Parathyroid adenoma (tissue), 2 donors: ENCODE data around the gene DDIT4.

ENCODE experiments used
- H2AFZ ChIP-seq: fragments of 300-600 bp; sonication (generic); one replicate; pipeline ENCODE4 v1.7.0; 2017; ENCODE audit warnings: antibody characterized with exemption, mild to moderate bottlenecking
- H3K27ac ChIP-seq: fragments of 300-600 bp; sonication (generic); one replicate; pipeline ENCODE4 v1.7.0; 2017
- H3K27me3 ChIP-seq: fragments of 300-600 bp; sonication (generic); one replicate; pipeline ENCODE4 v1.7.0; 2017; ENCODE audit warnings: low read length; ENCODE audit not compliant: control insufficient read depth, insufficient read depth
- H3K36me3 ChIP-seq: fragments of 300-600 bp; sonication (generic); one replicate; pipeline ENCODE4 v1.7.0; 2017; ENCODE audit warnings: low read length; ENCODE audit not compliant: control insufficient read depth, insufficient read depth
- H3K4me1 ChIP-seq: fragments of 300-600 bp; sonication (generic); one replicate; pipeline ENCODE4 v1.7.0; 2017; ENCODE audit warnings: control low read depth
- H3K4me2 ChIP-seq: fragments of 300-600 bp; sonication (generic); one replicate; pipeline ENCODE4 v1.7.0; 2017; ENCODE audit warnings: low read length
- H3K4me3 ChIP-seq: fragments of 300-600 bp; sonication (generic); one replicate; pipeline ENCODE4 v1.7.0; 2017; ENCODE audit warnings: low read depth, low read length
- H3K79me2 ChIP-seq: fragments of 300-600 bp; sonication (generic); one replicate; pipeline ENCODE4 v1.7.0; 2017; ENCODE audit warnings: control low read depth
- H3K9ac ChIP-seq: fragments of 300-600 bp; sonication (generic); one replicate; pipeline ENCODE4 v1.7.0; 2017; ENCODE audit warnings: mild to moderate bottlenecking
- H3K9me3 ChIP-seq: fragments of 300-600 bp; sonication (generic); one replicate; pipeline ENCODE4 v1.7.0; 2017; ENCODE audit warnings: low read length; ENCODE audit not compliant: control insufficient read depth
- TF ChIP-seq, protein P1 (sequence below): fragments of 300-600 bp; sonication (generic); IDR thresholded peaks from one replicate; pipeline ENCODE4 v1.7.0; 2017; ENCODE audit warnings: antibody characterized with exemption, mild to moderate bottlenecking
- donor health status: primary hyperparathyroidism.

Gene DDIT4

DNA sequence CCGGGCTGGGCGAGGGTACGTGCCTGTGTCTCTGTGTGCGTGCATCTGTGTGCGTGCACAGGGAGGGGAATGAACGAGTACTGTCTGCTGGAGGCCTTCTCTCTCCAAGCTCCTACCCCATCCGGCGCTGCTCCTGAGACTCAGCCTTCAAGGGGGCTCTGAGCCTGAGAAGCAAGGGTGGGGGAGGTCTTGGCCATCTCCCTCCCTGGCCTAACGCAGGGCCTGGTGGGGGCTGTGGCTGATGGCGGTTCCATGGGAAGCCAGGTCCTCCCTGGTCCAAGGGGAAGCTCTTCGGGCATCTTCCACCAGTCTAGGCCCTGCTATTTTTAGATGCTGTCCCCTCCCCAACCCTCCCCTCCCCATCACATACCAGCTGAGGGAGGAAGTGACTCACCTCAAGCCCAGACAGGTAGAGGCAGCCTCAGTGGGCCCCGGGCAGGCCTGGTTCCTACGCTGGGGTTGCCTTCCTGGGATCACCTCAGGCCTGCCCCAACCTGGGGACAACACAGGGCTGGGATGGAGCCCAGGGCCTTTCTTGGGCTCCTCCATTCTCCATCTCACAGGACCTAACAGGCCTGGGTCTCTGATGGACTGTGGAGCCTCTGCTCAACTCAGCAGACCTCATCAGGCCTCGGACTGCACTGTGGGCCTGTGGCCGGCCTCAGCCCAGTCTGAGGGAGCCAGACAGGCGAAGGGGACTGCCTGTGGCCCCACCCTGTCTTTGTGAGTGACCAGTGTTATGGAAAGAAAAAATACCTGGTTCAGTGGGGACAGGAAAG lies 48.7 kb downstream of the DDIT4 start:
- Histone ChIP-seq H3K4me1 (peaks cover 33% of the 10 kb centered on the region), H3K9ac (no peak overlapping the region), H3K27me3 (no peaks in the 10 kb centered on the region), H3K9me3 (no peaks in the 10 kb centered on the region), H3K27ac (no peak overlapping the region), H3K4me3 (no peak overlapping the region), H3K36me3 (no peaks in the 10 kb centered on the region), H3K4me2 (no peak overlapping the region), H3K79me2 (no peaks in the 10 kb centered on the region), H2AFZ (no peak overlapping the region)
- TF ChIP-seq, protein P1, sequence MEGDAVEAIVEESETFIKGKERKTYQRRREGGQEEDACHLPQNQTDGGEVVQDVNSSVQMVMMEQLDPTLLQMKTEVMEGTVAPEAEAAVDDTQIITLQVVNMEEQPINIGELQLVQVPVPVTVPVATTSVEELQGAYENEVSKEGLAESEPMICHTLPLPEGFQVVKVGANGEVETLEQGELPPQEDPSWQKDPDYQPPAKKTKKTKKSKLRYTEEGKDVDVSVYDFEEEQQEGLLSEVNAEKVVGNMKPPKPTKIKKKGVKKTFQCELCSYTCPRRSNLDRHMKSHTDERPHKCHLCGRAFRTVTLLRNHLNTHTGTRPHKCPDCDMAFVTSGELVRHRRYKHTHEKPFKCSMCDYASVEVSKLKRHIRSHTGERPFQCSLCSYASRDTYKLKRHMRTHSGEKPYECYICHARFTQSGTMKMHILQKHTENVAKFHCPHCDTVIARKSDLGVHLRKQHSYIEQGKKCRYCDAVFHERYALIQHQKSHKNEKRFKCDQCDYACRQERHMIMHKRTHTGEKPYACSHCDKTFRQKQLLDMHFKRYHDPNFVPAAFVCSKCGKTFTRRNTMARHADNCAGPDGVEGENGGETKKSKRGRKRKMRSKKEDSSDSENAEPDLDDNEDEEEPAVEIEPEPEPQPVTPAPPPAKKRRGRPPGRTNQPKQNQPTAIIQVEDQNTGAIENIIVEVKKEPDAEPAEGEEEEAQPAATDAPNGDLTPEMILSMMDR = no peak

DNA sequence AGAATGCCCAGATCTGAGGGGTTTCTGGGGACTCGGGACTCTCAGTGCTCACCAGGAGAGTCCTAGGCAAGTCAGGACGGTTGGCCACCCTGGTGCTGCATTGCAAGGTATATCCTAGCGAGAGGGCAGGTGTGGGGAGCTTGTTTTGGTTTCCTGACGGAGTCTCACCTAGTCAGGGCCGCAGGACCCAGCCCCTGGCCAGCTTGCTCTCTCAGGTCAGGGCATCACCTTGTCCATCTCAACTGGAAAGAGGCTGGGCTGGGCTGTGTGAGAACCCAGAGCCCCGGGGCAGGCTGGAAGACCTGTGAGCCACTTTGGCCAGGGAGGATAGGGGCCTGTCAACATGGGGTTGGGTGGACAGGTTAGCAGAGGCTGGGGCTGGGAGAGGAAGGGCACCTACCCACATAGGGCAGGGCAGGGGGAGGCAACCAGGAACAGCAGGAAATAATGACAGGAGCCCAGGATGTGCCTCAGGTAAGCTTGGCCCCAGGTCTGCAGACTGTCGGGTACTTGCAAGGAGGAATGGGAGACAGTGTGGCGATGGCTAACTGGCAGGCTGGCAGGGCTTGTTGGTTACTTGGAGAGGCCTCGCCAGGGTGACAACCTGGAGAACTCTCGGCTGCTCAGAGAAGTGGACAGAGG lies 49.5 kb downstream of the DDIT4 start:
- Histone ChIP-seq H3K27me3 (no peaks in the 10 kb centered on the region), H3K9ac (no peak overlapping the region), H3K4me2 (no peak overlapping the region), H3K4me1 (peaks cover 39% of the 10 kb centered on the region), H3K27ac (no peak overlapping the region), H3K79me2 (no peaks in the 10 kb centered on the region), H3K4me3 (no peak overlapping the region), H3K9me3 (no peaks in the 10 kb centered on the region), H3K36me3 (no peaks in the 10 kb centered on the region), H2AFZ (no peak overlapping the region)
- TF ChIP-seq, protein P1 = no peak

DNA sequence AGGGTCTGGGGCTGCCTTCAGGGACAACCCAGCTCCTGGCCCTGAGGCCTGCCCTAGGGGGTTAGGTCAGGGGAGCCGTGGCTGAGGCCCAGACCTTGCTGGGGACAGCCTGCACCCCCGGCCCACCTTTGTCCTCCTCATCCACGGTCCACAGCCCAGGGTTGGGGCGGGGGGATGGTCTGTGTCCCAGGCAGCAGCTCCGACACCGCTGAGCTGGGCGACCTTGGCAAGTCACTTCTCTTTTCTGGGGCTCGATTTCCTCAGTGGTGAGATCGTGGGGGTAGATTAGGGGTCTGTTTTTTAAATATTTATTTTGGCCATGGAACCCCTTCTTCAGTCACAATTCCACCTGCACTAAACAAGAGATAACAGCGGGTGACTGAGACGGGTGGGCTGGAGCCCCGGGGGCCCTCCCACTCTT lies 50.1 kb downstream of the DDIT4 start:
- H3K9me3 ChIP-seq = no peaks in the 10 kb centered on the region
- no peaks in the 10 kb centered on the region for H3K27me3 ChIP-seq
- no peak overlapping the region for H3K4me3 ChIP-seq
- no peak overlapping the region for H3K9ac ChIP-seq
- H3K36me3 ChIP-seq = no peaks in the 10 kb centered on the region
- H2AFZ ChIP-seq = no peak overlapping the region
- H3K79me2 ChIP-seq = no peaks in the 10 kb centered on the region
- peaks cover 41% of the 10 kb centered on the region for H3K4me1 ChIP-seq
- no peak overlapping the region for H3K27ac ChIP-seq
- TF ChIP-seq, protein P1 = no peak
- H3K4me2 ChIP-seq = no peak overlapping the region
